ENCODE data around the gene RAB15.

Gene RAB15

GRCh38 chr14:64943556-64943955 is 28.6 kb downstream of the RAB15 start:
- H3K4me3 ChIP-seq (ENCODE audit: low read depth, low read length), result no peak overlapping the region
- no peak for DNase-seq (ENCODE audit: low read depth)
- no peak for TF ChIP-seq CTCF (IDR thresholded peaks at IDR 0.05; ENCODE audit: low read depth, low read length, missing control alignments)
- in situ Hi-C loops (cut with HindIII; ENCODE audit: low sequenced_read_pairs), result no loop called here

- TF ChIP-seq CTCF (IDR thresholded peaks at IDR 0.05; ENCODE audit: low read depth, low read length, missing control alignments), result no peak
- in situ Hi-C loops (cut with HindIII; ENCODE audit: low sequenced_read_pairs), result no loop called here
- no peak for DNase-seq (ENCODE audit: low read depth)
- no peak within 1 kb of the TSS for H3K4me3 ChIP-seq (ENCODE audit: low read depth, low read length)
Measured at GRCh38 chr14:64942531-64943111, 29.5 kb downstream of the RAB15 start, which contains the start of gene GPX2. TSS of gene GPX2 (minus strand) at chr14:64942745. CDS start at chr14:64942726, 19 bp downstream.

- no peak overlapping the region for H3K4me3 ChIP-seq (ENCODE audit: low read depth, low read length)
- TF ChIP-seq CTCF (IDR thresholded peaks at IDR 0.05; ENCODE audit: low read depth, low read length, missing control alignments), result no peak
- in situ Hi-C loops (cut with HindIII; ENCODE audit: low sequenced_read_pairs), result no loop called here
- no peak for DNase-seq (ENCODE audit: low read depth)
Measured at GRCh38 chr14:64940336-64940910, 31.7 kb downstream of the RAB15 start.

- in situ Hi-C loops (cut with HindIII; ENCODE audit: low sequenced_read_pairs), result no loop called here
Measured at GRCh38 chr14:64939817-64940190, 32.3 kb downstream of the RAB15 start.

GRCh38 chr14:64938972-64939816 is 32.9 kb downstream of the RAB15 start:
- no peak for TF ChIP-seq CTCF (IDR thresholded peaks at IDR 0.05; ENCODE audit: low read depth, low read length, missing control alignments)
- DNase-seq (ENCODE audit: low read depth), result no peak
- in situ Hi-C loops (cut with HindIII; ENCODE audit: low sequenced_read_pairs), result no loop called here
- no peak overlapping the region for H3K4me3 ChIP-seq (ENCODE audit: low read depth, low read length)

More at GRCh38 chr14:64939817-64940190, 32.3 kb downstream of the RAB15 start:
- no peak overlapping the region for H3K4me3 ChIP-seq (ENCODE audit: low read depth, low read length)
- no peak for TF ChIP-seq CTCF (IDR thresholded peaks at IDR 0.05; ENCODE audit: low read depth, low read length, missing control alignments)
- DNase-seq (ENCODE audit: low read depth), result no peak

GRCh38 chr14:64937821-64938193 is 34.3 kb downstream of the RAB15 start:
- H3K4me3 ChIP-seq (ENCODE audit: low read depth, low read length), result no peak overlapping the region
- in situ Hi-C loops (cut with HindIII; ENCODE audit: low sequenced_read_pairs), result no loop called here
- TF ChIP-seq CTCF (IDR thresholded peaks at IDR 0.05; ENCODE audit: low read depth, low read length, missing control alignments), result peak; percentile 44
- DNase-seq (ENCODE audit: low read depth), result no peak
